Heart left ventricle (tissue), 13 donors: Measurements from ENCODE around the gene PDE6D.

ENCODE experiments used
- CTCF ChIP-seq, 12 donors: fragments of 200-600 bp; sonication (generic) in 4 of 12; IDR thresholded peaks; one replicate each; pipeline versions ENCODE4 v1.5.0 to v1.8.0; 2018 to 2022; ENCODE audit warnings: antibody characterized with exemption in 12 of 12, mild to moderate bottlenecking in 5 of 12
- POLR2A ChIP-seq, 2 donors: fragments of 450-650 bp; IDR thresholded peaks; one replicate each; pipeline ENCODE4 v1.6.1; 2017; ENCODE audit warnings: antibody characterized with exemption in 2 of 2, mild to moderate bottlenecking in 2 of 2, moderate library complexity in 2 of 2
- donor health status: ischemic (EF 13 %, LVEDD 7.1; RV severe dilation, severe dysfunction).
- donor health status: DM: no; HTN: yes; CAD: no.
- donor health status: DM: no; HTN: no; CAD: no.
- donor health status: ischemic (EF 25% LVEDD 6.9; RV normal size, moderate dysfunction).
- donor health status: ischemic (EF 25% LVEDD 5.7; RV mildly dilated, moderate dysfunction).
- donor health status: ischemic (EF 35%, LVEDD 5.7; RV mildly dilated, moderate dysfunction).
- donor health status: nonischemic (EF 11% LVEDD 7.7; RV severe dilation, severe dysfunction).
- donor health status: DM: yes; HTN: yes; CAD: no.
- donor health status: PGD.
- donor health status: ischemic (EF 29% LVEDD 5.4; RV normal size, mild dysfunction).
- donor health status: nonischemic (EF 23%, LVEDD 6.1; RV moderate dilation, normal function).

GRCh38 chr2:231707927-231708772, 72.9 kb downstream of the PDE6D start, which contains the start of gene PTMA:
- TF ChIP-seq POLR2A (IDR thresholded peaks at IDR 0.05) = peak; percentile 60 to 99
- TF ChIP-seq CTCF (IDR thresholded peaks at IDR 0.05) = no peak
